Breast epithelium (tissue), 4 donors: ENCODE results near the gene GPSM1. TPM values are rescaled to one million over a fixed set of nuclear protein-coding genes. Genes with fewer than 3 reads are reported as not detected.

Source experiments
- DNase-seq, 2 donors: peaks; one replicate each; pipeline ENCODE4 v3.0.0-alpha.2; 2019; ENCODE audit warnings: low spot score in 2 of 2
- H3K27ac ChIP-seq, 2 donors: fragments of 200-600 bp; sonication (generic) in 1 of 2; one replicate each; pipeline ENCODE4 v1.5.1; 2016 to 2019; ENCODE audit warnings: mild to moderate bottlenecking in 1 of 2
- H3K27me3 ChIP-seq, 2 donors: fragments of 200-600 bp; sonication (generic) in 1 of 2; one replicate each; pipeline versions ENCODE4 v1.5.1 to v1.6.0; 2017 to 2019; ENCODE audit warnings: control low read depth in 1 of 2, mild to moderate bottlenecking in 1 of 2
- H3K36me3 ChIP-seq: fragments of 200-600 bp; one replicate; pipeline ENCODE4 v1.5.1; 2019
- H3K4me1 ChIP-seq, 2 donors: fragments of 200-600 bp; sonication (generic); one replicate each; pipeline ENCODE4 v1.5.1; 2016 to 2019; ENCODE audit warnings: control low read depth in 1 of 2
- H3K4me3 ChIP-seq, 3 donors: fragments of 200-600 bp; sonication (generic); 1 replicate in 2 of 3; 2 replicates in 1 of 3; pipeline ENCODE4 v1.5.1; 2016 to 2019; ENCODE audit warnings: mild to moderate bottlenecking in 3 of 3, moderate library complexity in 2 of 3
- H3K9me3 ChIP-seq, 2 donors: fragments of 200-600 bp; sonication (generic) in 1 of 2; one replicate each; pipeline ENCODE4 v1.5.1; 2016 to 2019; ENCODE audit warnings: control low read depth in 1 of 2
- CTCF ChIP-seq, 3 donors: fragments of 450-650 bp; IDR thresholded peaks; one replicate each; pipeline ENCODE4 v1.5.1; 2016 to 2017; ENCODE audit warnings: antibody characterized with exemption in 3 of 3, mild to moderate bottlenecking in 3 of 3, moderate library complexity in 3 of 3
- POLR2A ChIP-seq: fragments of 450-650 bp; IDR thresholded peaks from one replicate; pipeline ENCODE4 v1.6.1; 2016; ENCODE audit warnings: antibody characterized with exemption, mild to moderate bottlenecking, moderate library complexity
- POLR2AphosphoS5 ChIP-seq, 3 donors: sonication (generic); formaldehyde crosslinking; IDR thresholded peaks; one replicate each; pipeline ENCODE4 v1.6.1; 2017; ENCODE audit warnings: antibody characterized with exemption in 3 of 3
- intact Hi-C: fragments of 100-400 bp; cut with DNase I; formaldehyde crosslinking; loops from one replicate; pipeline ENCODE4 v1.15.1; 2023; ENCODE audit warnings: low total_unique reads
- total RNA-seq, 3 donors: library from RNA; depleted of rRNA; stranded (reverse); fragments of >200 nt; gene quantifications; one replicate each; pipeline ENCODE4 v1.1.0, GENCODE V29; 2016

The GPSM1 gene
- total RNA-seq, 3 donors from 2014 or later = 5.6 to 19.0 (median 8.6) TPM

- Histone ChIP-seq H3K4me3 (peak overlapping the region; percentile 59 to 75 (median 67)), H3K27me3 (no peaks in the 10 kb centered on the region), H3K36me3 (no peaks in the 10 kb centered on the region), H3K4me1 (peaks cover 9 to 14% of the 10 kb centered on the region in 2 donors), H3K27ac (peak overlapping the region; percentile 78 to 89), H3K9me3 (no peaks in the 10 kb centered on the region)
- no peak for DNase-seq
- no peak for TF ChIP-seq POLR2A
- TF ChIP-seq POLR2AphosphoS5 (IDR thresholded peaks at IDR 0.05) = no peak
- no peak for TF ChIP-seq CTCF (IDR thresholded peaks at IDR 0.05)
- intact Hi-C loops = no loop called here
Measured at GRCh38 chr9:136326061-136326760, 1.1 kb upstream of the GPSM1 start.

GRCh38 chr9:136326761-136327303 lies 507 bp upstream of the GPSM1 start:
- no peak for DNase-seq
- peaks cover 9 to 14% of the 10 kb centered on the region in 2 donors for H3K4me1 ChIP-seq
- H3K27me3 ChIP-seq = no peaks in the 10 kb centered on the region
- intact Hi-C loops = no loop called here
- H3K36me3 ChIP-seq = no peaks in the 10 kb centered on the region
- TF ChIP-seq POLR2AphosphoS5 (IDR thresholded peaks at IDR 0.05) = no peak
- no peak for TF ChIP-seq CTCF (IDR thresholded peaks at IDR 0.05)
- no peak for TF ChIP-seq POLR2A
- peak overlapping the region; percentile 78 to 89 for H3K27ac ChIP-seq
- no peaks in the 10 kb centered on the region for H3K9me3 ChIP-seq
- peak overlapping the region; percentile 59 to 75 (median 67) for H3K4me3 ChIP-seq

GRCh38 chr9:136328011-136328621 lies 777 bp downstream of the GPSM1 start:
- Histone ChIP-seq H3K4me1 (peaks cover 9 to 14% of the 10 kb centered on the region in 2 donors), H3K27ac (peak overlapping the region; percentile 78 to 89), H3K9me3 (no peaks in the 10 kb centered on the region), H3K27me3 (no peaks in the 10 kb centered on the region), H3K4me3 (peak overlapping the region; percentile 59 to 75 (median 67)), H3K36me3 (no peaks in the 10 kb centered on the region)
- peak in 1 of 2 donors; percentile 74 for DNase-seq
- intact Hi-C loops = no loop called here
- TF ChIP-seq POLR2AphosphoS5 (IDR thresholded peaks at IDR 0.05) (no peak), POLR2A (no peak), CTCF (IDR thresholded peaks at IDR 0.05) (no peak)

GRCh38 chr9:136328622-136329041 lies 1.3 kb downstream of the GPSM1 start:
- no peak for DNase-seq
- intact Hi-C loops = no loop called here

More at GRCh38 chr9:136328622-136329041, 1.3 kb downstream of the GPSM1 start:
- no peak for TF ChIP-seq POLR2A
- no peak for TF ChIP-seq POLR2AphosphoS5 (IDR thresholded peaks at IDR 0.05)
- no peak for TF ChIP-seq CTCF (IDR thresholded peaks at IDR 0.05)
- H3K4me3 ChIP-seq = peak overlapping the region; percentile 59 to 75 (median 67)
- H3K27me3 ChIP-seq = no peaks in the 10 kb centered on the region
- H3K4me1 ChIP-seq = peaks cover 9 to 14% of the 10 kb centered on the region in 2 donors
- H3K36me3 ChIP-seq = no peaks in the 10 kb centered on the region
- H3K27ac ChIP-seq = peak overlapping the region; percentile 78 to 89
- H3K9me3 ChIP-seq = no peaks in the 10 kb centered on the region
